Measurements from ENCODE around the gene CXCR2.

Gene CXCR2

DNA sequence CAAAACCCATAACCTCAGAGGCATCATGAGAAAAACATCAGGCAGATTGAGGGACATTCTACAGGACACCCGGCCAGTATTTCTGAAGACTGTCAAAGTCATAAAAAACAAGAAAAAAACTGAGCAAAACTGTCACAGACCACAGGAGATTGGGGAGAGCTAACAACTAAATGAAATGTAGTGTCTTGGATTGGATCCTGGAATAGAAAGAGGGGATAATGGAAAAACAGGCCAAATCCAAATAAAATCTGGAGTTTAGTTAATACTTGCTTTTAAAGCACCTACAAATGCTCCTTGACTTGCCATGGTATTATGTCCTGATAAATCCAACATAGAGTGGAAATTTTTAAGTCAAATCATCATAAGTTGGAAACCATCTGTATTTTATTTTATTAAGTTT lies 58.5 kb downstream of the CXCR2 start:
- Histone ChIP-seq H3K27ac (ENCODE audit: low read depth, low read length) (no peak overlapping the region), H3K36me3 (ENCODE audit: insufficient read depth, low read length) (no peaks in the 10 kb centered on the region), H3K79me2 (ENCODE audit: control insufficient read depth, insufficient read depth, low read length, unreplicated experiment) (no peaks in the 10 kb centered on the region), H3K27me3 (ENCODE audit: insufficient read depth, low read length) (peaks cover 46% of the 10 kb centered on the region), H2AFZ (ENCODE audit: low read length, unreplicated experiment) (no peak overlapping the region), H3K4me3 (ENCODE audit: low read depth, low read length) (no peak overlapping the region), H3K4me1 (ENCODE audit: control insufficient read depth, insufficient read depth, low read length, unreplicated experiment) (no peaks in the 10 kb centered on the region)

DNA sequence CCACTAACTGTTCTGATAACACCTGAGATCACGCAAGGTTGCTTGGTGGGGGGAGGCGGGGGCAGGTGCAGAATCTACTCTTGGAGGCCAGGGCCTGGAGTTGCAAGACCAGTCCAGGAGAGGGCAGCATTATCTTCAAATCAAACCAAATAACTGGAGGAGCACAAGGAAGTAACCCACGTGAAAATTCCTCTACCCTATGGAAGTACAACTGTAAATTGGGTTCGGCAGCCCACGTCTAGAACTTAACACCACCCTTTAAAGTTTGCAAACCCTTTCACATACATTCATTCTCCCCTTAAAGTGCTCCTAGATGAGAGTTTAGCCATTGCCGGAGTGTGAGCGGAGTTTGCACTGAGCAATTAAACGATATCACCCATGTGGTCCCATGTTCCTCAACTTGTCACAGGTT lies 60.5 kb downstream of the CXCR2 start:
- Histone ChIP-seq H3K79me2 (ENCODE audit: control insufficient read depth, insufficient read depth, low read length, unreplicated experiment) (no peaks in the 10 kb centered on the region), H2AFZ (ENCODE audit: low read length, unreplicated experiment) (peak overlapping the region; percentile 47), H3K27ac (ENCODE audit: low read depth, low read length) (no peak overlapping the region), H3K36me3 (ENCODE audit: insufficient read depth, low read length) (no peaks in the 10 kb centered on the region), H3K4me1 (ENCODE audit: control insufficient read depth, insufficient read depth, low read length, unreplicated experiment) (no peaks in the 10 kb centered on the region), H3K27me3 (ENCODE audit: insufficient read depth, low read length) (peaks cover 36% of the 10 kb centered on the region), H3K4me3 (ENCODE audit: low read depth, low read length) (no peak overlapping the region)
